Stimulated activated CD4-positive, alpha-beta T cell treated with anti-CD3 and anti-CD28 coated beads, TNF-alpha, amount 100 ng/mL, for 24 hours (primary cell): ENCODE results near the gene ZWILCH.
A peak's percentile ranks its signal among the peaks of the same experiment; 100 is the strongest.

Experiments used
- DNase-seq, 3 experiments: peaks; one replicate each; pipeline ENCODE4 v3.0.0-alpha.2; 2020; ENCODE audit warnings: low read depth in 3 of 3

Gene ZWILCH

GRCh38 chr15:66545255-66545654 lies 40.1 kb downstream of the ZWILCH start:
- DNase-seq = no peak

DNA sequence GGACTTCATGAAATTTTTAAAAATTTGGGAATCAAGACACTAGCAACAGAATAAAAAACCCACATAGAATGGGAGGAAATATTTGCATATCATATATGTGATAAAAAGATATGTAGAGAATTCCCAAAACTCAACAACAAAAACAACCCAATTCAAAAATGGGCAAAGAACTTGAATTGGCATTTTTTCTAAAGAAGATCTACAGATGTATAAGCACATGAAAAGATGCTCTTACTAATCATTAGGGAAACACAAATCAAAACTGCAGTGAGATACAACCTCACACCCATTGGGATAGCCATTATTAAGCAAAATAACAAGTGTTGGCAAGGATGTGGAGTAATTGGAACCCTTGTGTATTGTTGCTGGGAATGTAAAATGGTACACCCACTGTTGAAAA lies 50.6 kb downstream of the ZWILCH start:
- no peak for DNase-seq

DNA sequence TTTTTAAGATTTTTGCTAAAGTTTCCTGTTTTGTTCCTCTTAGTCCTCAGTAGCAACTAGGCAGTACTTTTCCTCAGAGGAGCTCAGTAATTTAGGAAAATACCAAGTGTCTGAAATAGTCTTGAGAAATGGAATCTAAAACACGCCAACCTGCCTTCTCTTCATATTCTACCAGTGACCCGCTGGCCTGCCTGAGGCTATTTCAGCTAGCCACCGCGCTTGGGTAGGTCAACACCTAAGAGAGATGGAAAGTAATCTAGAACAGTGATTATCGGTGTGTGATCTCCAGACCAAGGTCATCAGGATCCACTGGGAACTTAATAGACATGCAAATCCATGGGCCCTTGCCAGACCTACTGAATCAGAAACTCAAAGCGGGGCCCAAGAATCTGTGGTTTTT lies 53.1 kb downstream of the ZWILCH start:
- DNase-seq = no peak

DNA sequence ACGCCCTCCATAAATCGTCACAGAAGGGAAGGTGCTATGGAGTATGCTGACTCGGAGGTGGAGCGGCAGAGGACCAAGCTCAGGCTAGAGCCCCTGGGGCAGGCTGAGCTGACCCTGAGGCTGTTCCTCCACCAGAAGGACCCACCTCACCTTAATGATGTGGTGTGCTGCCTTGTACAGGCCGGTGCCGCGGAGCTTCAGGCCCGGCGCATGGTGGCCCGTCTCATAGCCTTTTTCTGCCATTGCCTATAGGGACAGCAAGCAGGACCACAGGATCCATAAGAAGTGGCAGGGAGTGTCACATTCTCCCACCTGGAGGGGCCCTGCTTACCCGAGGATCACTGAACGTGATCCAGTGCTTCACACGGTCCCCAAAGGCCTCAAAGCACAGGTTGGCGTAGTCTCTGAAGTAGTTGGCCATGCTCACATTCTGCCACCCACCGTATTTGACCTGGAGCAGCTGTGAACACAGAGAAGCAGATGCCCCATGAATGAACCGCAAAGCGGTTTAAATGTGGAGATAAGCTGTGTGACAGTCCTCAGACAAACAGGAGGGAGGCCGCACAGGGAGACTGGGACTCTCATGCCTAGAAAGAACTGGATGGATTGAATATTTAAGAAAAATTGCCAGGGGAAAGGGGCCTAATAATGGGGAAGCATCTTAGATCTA lies 55.9 kb downstream of the ZWILCH start:
- no peak for DNase-seq

- no peak for DNase-seq
These were observed 58.0 kb downstream of the ZWILCH start for GRCh38 chr15:66563126-66563525.

DNA sequence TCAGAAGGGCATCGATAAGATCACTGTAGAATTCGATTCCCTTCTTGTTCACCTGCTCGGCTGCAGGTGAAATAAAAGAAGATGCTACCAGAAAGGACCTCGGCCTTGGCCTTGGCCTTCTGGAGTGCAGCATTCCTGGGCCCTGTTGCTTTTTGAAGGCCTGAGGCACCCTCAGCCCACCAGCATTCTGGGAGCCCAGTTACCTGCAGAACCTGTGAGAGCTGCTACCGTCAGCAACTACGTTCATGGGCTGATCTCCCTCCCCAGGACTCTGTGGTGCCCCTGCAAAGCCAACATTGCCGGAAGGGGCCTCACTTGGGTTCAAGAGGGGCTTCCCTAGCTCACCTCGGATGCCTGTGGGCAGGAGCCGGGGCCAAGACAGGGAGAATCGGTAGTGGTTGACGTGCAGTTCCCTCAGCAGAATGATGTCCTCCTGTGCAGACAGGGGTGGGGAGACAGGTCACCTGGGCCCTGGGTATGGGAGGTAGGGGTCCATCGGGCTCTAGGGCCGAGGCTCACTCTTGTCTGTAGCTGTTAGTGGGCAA lies 58.5 kb downstream of the ZWILCH start:
- no peak for DNase-seq

DNA sequence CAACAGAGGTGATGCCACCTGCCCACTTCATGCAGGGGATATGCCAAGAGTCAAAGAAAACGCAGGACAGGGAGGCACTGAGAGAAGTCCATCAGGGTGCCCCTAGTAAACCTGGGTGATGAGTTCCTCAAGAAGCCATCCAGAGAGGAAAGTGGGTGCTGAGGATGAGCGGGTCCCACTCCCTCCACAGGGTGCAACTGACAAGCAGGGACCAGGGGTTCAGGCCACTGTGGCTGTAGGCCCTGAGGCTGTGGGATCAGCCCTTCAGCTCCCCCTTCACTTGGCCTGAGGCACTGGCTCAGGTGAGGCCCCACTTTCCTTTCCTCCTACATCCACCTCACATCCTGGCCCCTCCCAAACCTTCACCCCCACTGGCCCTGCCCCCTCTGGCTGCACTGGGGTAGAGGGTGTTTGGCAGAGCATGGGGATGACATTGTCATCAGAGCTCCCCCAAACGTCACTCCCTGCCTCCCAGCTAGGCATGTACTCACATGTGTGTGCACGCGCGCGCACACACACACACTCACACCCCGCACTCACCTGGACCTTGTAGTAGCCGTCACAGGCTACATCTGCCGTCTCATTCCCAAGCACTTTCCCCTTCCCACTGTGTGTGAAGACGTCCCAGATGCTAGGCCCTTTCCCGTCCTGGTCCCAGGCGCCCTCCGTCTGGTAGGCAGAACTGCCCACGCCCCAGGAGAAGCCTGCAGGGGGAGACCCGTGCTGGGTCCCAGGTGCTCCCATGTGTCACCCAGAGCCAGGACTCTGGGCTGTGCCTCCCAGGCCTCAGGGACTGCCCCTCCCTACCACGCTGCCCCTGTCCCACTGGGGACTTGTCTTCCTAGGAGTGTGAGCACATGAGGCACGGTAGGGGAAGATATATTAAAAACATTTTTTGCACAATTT lies 59.3 kb downstream of the ZWILCH start:
- no peak for DNase-seq

- DNase-seq = no peak
These were observed 60.1 kb downstream of the ZWILCH start for GRCh38 chr15:66565141-66565641.

- DNase-seq = no peak
These were observed 60.6 kb downstream of the ZWILCH start, which contains the start of gene LCTL for GRCh38 chr15:66565741-66566144. Gene LCTL, minus strand, starts transcription at chr15:66565998. Its CDS starts 633 bp downstream, at chr15:66565365.

GRCh38 chr15:66566963-66567531 lies 61.9 kb downstream of the ZWILCH start:
- peak; percentile 22 to 39 (median 26) for DNase-seq

DNA sequence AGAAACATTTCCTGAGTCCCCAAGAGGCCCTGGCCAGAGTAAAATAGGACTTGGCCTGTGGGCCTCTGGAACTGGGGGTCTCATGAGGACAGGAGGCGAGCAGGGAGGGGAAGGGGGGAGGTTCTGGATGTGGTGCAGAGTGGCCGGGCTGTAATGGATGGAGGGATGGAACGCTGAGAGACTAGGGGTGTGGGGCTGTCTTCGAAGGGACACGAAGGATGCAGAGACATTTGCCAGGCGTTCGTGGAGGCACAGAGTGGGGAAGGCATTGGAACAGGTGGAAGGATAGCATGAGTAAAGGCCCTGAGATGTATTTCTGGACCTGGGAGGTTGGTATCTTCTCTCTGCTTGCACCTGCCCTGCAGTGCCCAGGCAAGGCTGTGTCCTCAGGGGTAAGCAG lies 62.8 kb downstream of the ZWILCH start:
- DNase-seq = no peak

GRCh38 chr15:66569461-66570137 lies 64.5 kb downstream of the ZWILCH start:
- no peak for DNase-seq

DNA sequence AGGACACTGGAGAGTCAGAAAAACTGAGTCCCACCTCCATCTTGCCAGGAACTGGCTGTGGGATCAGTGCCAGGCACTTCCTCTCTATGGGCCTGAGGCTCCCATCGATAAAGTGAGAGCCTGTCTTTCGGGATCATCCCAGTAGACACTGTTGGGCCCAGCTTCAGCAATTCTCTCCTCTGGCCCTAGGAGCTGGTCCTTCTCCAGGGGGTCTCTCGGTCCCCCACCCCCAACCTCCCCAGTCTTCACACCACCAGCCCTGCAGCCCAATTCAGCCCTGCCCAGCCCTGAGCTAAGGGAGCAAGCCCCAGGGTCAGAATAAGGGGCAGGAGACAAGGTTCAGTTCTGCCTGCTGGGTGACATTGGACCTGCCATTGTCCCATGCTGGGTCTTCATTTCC lies 65.2 kb downstream of the ZWILCH start:
- DNase-seq = no peak

DNA sequence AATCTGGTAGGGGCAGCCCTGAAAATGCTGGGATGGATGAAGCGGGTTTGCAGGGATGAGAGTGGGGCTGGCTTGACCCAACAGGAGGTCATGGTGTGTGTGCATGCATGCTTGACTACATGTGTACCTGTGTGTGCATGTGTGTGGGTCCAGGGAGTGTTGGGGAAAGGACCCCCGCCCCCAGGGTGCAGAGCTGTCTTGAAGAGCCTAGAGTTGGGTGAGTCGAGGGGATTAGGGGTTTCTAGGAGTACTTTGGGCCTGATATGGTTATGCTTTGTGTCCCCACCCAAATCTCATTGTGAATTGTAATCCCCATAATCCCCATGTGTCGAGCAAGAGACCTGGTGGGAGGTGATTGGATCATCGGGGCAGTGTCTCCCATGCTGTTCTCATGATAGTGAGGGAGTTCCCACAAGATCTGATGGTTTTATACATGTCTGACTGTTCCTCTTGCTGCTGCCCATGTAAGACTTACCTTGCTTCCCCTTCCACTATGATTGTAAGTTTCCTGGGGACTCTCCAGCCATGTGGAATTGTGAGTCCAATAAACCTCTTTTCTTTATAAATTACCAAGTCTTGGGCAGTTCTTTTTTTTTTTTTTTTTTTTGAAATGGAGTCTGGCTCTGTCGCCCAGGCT lies 65.8 kb downstream of the ZWILCH start:
- no peak for DNase-seq

DNA sequence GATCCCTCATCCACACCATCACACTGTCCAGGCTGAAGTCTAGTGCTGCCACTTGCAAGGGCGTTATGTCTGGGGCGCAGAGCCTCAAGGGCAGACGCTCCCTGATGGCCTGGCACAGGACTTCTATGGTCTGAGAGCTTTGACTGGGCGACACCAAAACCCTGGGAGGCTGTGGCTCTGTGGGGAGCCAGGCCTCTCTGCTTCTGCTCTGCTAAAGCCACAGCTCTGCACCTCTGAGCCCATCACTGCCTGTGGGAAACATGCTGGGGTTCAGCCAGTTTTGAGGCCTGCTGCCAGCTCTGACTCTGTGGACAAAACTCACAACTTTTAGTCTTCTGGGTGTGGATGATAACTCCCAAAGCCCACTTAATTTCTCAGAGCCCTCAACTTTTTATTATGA lies 67.0 kb downstream of the ZWILCH start:
- DNase-seq = no peak

GRCh38 chr15:66573348-66573718 lies 68.2 kb downstream of the ZWILCH start:
- no peak for DNase-seq

- DNase-seq = no peak
These were observed 68.8 kb downstream of the ZWILCH start for GRCh38 chr15:66573719-66574595.

DNA sequence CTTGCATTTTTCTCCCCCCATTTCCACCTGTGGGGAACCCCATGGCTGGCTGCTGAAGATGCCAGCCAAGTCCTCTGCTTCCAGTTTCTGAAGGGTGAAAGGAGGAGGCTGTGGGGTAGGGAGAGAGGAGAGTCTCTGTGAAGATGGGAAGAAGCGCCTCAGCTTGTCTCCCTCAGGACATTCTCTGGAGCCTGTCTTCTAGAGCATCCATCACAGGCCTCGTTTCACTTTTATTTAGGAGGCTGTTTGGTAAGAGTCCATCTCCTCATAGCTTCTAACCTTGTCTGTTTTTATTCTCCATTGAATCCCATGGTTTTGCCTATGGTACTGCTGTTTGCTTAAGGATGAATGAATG lies 69.4 kb downstream of the ZWILCH start:
- no peak for DNase-seq

GRCh38 chr15:66578286-66578875 lies 73.3 kb downstream of the ZWILCH start:
- no peak for DNase-seq

- no peak for DNase-seq
These were observed 75.5 kb downstream of the ZWILCH start for GRCh38 chr15:66580643-66581042.
